CD14-positive monocyte (primary cell): ENCODE data around the gene TTC28. TPM values are rescaled to one million over a fixed set of nuclear protein-coding genes. Genes with fewer than 3 reads are reported as not detected.
"Not testable (repeated sequence)": the region's sequence is repeated elsewhere in the genome, so short reads cannot be mapped to it uniquely, and the experiment has no call there.

Experiments
- DNase-seq, 3 donors: peaks; one replicate each; pipeline ENCODE4 v3.0.0-alpha.2; 2011 to 2022
- H2AFZ ChIP-seq: 2 replicates; pipeline ENCODE4 v1.6.0; 2012; ENCODE audit warnings: mild to moderate bottlenecking, low read depth, low read length, inconsistent platforms; ENCODE audit not compliant: insufficient read depth, poor library complexity, severe bottlenecking
- H3K27ac ChIP-seq, 2 donors: 1 replicate in 1 of 2; 2 replicates in 1 of 2; pipeline ENCODE4 v1.5.1; 2012 to 2013; ENCODE audit warnings: low read length in 2 of 2, control low read depth in 1 of 2, inconsistent platforms in 1 of 2, low read depth in 1 of 2, mild to moderate bottlenecking in 1 of 2
- H3K27me3 ChIP-seq, 2 donors: one replicate each; pipeline versions ENCODE4 v1.6.0 to v1.6.1; 2011 to 2013; ENCODE audit warnings: low read length in 2 of 2; ENCODE audit not compliant: control insufficient read depth in 2 of 2, insufficient read depth in 2 of 2
- H3K36me3 ChIP-seq, 2 donors: replicated peaks in 1 of 2; 1 replicate in 1 of 2; 2 replicates in 1 of 2; pipeline versions ENCODE4 v1.5.1 to v1.6.1; 2012 to 2013; ENCODE audit warnings: low read length in 2 of 2, control low read depth in 1 of 2, inconsistent platforms in 1 of 2, mild to moderate bottlenecking in 1 of 2; ENCODE audit not compliant: insufficient read depth in 2 of 2, control insufficient read depth in 1 of 2
- H3K4me1 ChIP-seq, 2 donors: 1 replicate in 1 of 2; 2 replicates in 1 of 2; pipeline versions ENCODE4 v1.5.1 to v1.6.1; 2012 to 2013; ENCODE audit warnings: low read length in 2 of 2, control low read depth in 1 of 2, inconsistent platforms in 1 of 2, mild to moderate bottlenecking in 1 of 2, moderate library complexity in 1 of 2; ENCODE audit not compliant: insufficient read depth in 2 of 2, control insufficient read depth in 1 of 2
- H3K4me2 ChIP-seq: replicated peaks from 2 replicates; pipeline ENCODE3; 2012; ENCODE audit warnings: low read length, moderate library complexity, mild to moderate bottlenecking; ENCODE audit not compliant: poor library complexity, severe bottlenecking; ENCODE audit errors: extremely low read depth
- H3K4me3 ChIP-seq, 3 experiments: fragments of 200-600 bp in 1 of 3; sonication (generic) in 1 of 3; replicated peaks in 1 of 3; 1 replicate in 2 of 3; 2 replicates in 1 of 3; pipeline ENCODE4 v1.5.1; 2011 to 2013; ENCODE audit warnings: low read length in 3 of 3, mild to moderate bottlenecking in 3 of 3, control low read depth in 2 of 3, low read depth in 2 of 3, inconsistent platforms in 1 of 3, moderate library complexity in 1 of 3
- H3K79me2 ChIP-seq: 2 replicates; pipeline ENCODE4 v1.6.0; 2012; ENCODE audit warnings: mild to moderate bottlenecking, control low read depth, inconsistent platforms, low read length, moderate library complexity; ENCODE audit not compliant: insufficient read depth
- H3K9ac ChIP-seq: 2 replicates; pipeline ENCODE4 v1.6.0; 2017; ENCODE audit warnings: low read length, mild to moderate bottlenecking; ENCODE audit not compliant: insufficient read depth, poor library complexity, severe bottlenecking
- H3K9me3 ChIP-seq, 2 donors: replicated peaks in 1 of 2; 1 replicate in 1 of 2; 2 replicates in 1 of 2; pipeline versions ENCODE4 v1.5.1 to v1.6.1; 2012 to 2013; ENCODE audit warnings: low read length in 2 of 2, control low read depth in 1 of 2; ENCODE audit not compliant: control insufficient read depth in 1 of 2, insufficient read depth in 1 of 2
- H4K20me1 ChIP-seq: 2 replicates; pipeline ENCODE4 v1.6.0; 2012; ENCODE audit warnings: mild to moderate bottlenecking, low read length, control low read depth, moderate library complexity; ENCODE audit not compliant: insufficient read depth
- H3K27ac Mint-ChIP-seq, 7 donors: one replicate each; pipeline ENCODE4 v1.8.0; 2020; ENCODE audit warnings: mild to moderate bottlenecking in 7 of 7, mixed read lengths in 7 of 7, moderate library complexity in 6 of 7, inconsistent platforms in 2 of 7
- H3K27me3 Mint-ChIP-seq, 3 donors: one replicate each; pipeline ENCODE4 v1.8.0; 2021 to 2022; ENCODE audit warnings: low read depth in 3 of 3, mild to moderate bottlenecking in 3 of 3, mixed read lengths in 3 of 3, moderate library complexity in 3 of 3, inconsistent platforms in 1 of 3
- H3K36me3 Mint-ChIP-seq, 2 donors: one replicate each; pipeline ENCODE4 v1.8.0; 2020; ENCODE audit warnings: mixed read lengths in 2 of 2, inconsistent platforms in 1 of 2, mild to moderate bottlenecking in 1 of 2
- H3K4me1 Mint-ChIP-seq: one replicate; pipeline ENCODE4 v1.8.0; 2020; ENCODE audit warnings: mild to moderate bottlenecking, mixed read lengths
- H3K4me3 Mint-ChIP-seq, 2 donors: one replicate each; pipeline ENCODE4 v1.8.0; 2020; ENCODE audit warnings: mild to moderate bottlenecking in 2 of 2, mixed read lengths in 2 of 2, moderate library complexity in 1 of 2
- H3K9me3 Mint-ChIP-seq, 7 donors: one replicate each; pipeline ENCODE4 v1.8.0; 2020 to 2022; ENCODE audit warnings: mixed read lengths in 7 of 7, mild to moderate bottlenecking in 6 of 7, moderate library complexity in 6 of 7, inconsistent platforms in 2 of 7
- WGBS: methylation state at CpG from one replicate; pipeline ENCODE4 v1.1.5; 2013; ENCODE audit warnings: missing lambda C conversion rate; ENCODE audit not compliant: insufficient coverage; 5-methylcytosine and 5-hydroxymethylcytosine counted together
- intact Hi-C, 2 donors: fragments of 100-400 bp; cut with micrococcal nuclease; formaldehyde crosslinking; loops; one replicate each; pipeline versions ENCODE4 v1.15.0 to v1.15.1; 2023
- polyA plus RNA-seq, 3 donors: library from polyadenylated mRNA; depleted of rRNA in 1 of 3; unstranded in 2 of 3; stranded (reverse) in 1 of 3; fragments of 300-500 nt in 2 of 3; fragments of >200 nt in 1 of 3; fragmentation: Illumina TruSeq in 2 of 3; gene quantifications; 1 replicate in 2 of 3; 2 replicates in 1 of 3; pipeline ENCODE4 v1.2.3, GENCODE V29; 2012 to 2021
- TF ChIP-seq, protein P1 (sequence below): fragments of 200-600 bp; IDR thresholded peaks from one replicate; pipeline ENCODE4 v1.8.0; 2022; ENCODE audit warnings: antibody characterized with exemption, mild to moderate bottlenecking

TTC28 gene
- polyA plus RNA-seq, 3 donors, result 0.24 to 0.61 TPM; not detected in 1

DNA sequence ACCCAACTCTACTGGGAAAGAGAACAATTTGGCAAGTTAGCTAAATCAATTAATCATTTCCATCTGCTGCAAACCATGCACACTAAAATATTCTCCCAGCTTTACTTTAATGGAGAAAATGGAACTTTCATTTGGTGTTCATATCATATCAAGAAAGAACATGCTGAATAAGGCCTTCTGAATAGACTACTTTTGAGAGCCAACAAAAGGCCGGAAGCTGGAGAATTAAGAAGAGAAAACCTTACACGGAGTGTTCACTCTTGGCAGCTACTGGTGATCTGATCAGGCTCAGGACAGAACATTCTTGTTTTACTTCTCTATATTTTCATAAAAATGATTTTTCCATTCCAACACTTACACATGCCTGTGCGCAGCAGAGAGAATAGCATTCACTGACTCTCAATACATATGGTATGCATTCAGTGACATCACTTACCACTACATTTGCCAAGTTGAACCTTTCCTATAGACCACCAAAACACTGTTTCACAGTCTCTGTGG is 165.3 kb downstream of the TTC28 start:
- Mint-ChIP-seq H3K36me3 (no peaks in the 10 kb centered on the region), H3K27ac (no peak overlapping the region), H3K9me3 (peaks cover 6 to 19% (median 10%) of the 10 kb centered on the region in 7 donors), H3K4me1 (no peaks in the 10 kb centered on the region), H3K4me3 (no peak overlapping the region), H3K27me3 (peaks cover 0 to 3% (median 3%) of the 10 kb centered on the region in 3 donors)
- no peak overlapping the region for H3K4me2 ChIP-seq
- no peaks in the 10 kb centered on the region for H4K20me1 ChIP-seq
- intact Hi-C loops, result no loop called here
- DNase-seq, result no peak
- H3K36me3 ChIP-seq, result no peaks in the 10 kb centered on the region
- TF ChIP-seq, protein P1, sequence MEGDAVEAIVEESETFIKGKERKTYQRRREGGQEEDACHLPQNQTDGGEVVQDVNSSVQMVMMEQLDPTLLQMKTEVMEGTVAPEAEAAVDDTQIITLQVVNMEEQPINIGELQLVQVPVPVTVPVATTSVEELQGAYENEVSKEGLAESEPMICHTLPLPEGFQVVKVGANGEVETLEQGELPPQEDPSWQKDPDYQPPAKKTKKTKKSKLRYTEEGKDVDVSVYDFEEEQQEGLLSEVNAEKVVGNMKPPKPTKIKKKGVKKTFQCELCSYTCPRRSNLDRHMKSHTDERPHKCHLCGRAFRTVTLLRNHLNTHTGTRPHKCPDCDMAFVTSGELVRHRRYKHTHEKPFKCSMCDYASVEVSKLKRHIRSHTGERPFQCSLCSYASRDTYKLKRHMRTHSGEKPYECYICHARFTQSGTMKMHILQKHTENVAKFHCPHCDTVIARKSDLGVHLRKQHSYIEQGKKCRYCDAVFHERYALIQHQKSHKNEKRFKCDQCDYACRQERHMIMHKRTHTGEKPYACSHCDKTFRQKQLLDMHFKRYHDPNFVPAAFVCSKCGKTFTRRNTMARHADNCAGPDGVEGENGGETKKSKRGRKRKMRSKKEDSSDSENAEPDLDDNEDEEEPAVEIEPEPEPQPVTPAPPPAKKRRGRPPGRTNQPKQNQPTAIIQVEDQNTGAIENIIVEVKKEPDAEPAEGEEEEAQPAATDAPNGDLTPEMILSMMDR, result no peak
- no peaks in the 10 kb centered on the region for H3K27me3 ChIP-seq
- 94% methylated on average over 3 of the region's 3 CpGs for WGBS
- no peak overlapping the region for H3K27ac ChIP-seq
- H2AFZ ChIP-seq, result no peak overlapping the region
- no peaks in the 10 kb centered on the region for H3K79me2 ChIP-seq
- H3K4me3 ChIP-seq, result no peak overlapping the region
- no peaks in the 10 kb centered on the region for H3K9me3 ChIP-seq
- no peak overlapping the region for H3K9ac ChIP-seq
- H3K4me1 ChIP-seq, result no peaks in the 10 kb centered on the region

DNA sequence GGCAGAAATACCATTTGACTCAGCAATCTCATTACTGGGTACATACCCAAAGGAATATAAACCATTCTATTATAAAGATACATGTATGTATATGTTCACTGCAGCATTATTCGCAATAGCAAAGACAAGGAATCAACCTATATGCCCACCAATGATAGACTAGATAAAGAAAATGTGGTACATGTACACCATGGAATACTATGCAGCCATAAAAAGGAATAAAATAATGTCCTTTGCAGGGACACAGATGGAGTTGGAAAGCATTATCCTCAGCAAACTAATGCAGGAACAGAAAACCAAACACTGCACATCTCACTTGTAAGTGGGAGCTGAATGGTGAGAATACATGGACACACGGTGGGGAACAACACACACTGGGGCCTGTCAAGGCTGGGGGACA is 167.3 kb downstream of the TTC28 start:
- H3K9me3 Mint-ChIP-seq, result peaks cover 10 to 26% (median 16%) of the 10 kb centered on the region in 7 donors
- H3K4me1 ChIP-seq, H3K36me3 ChIP-seq, H3K4me1 Mint-ChIP-seq, H4K20me1 ChIP-seq, H3K27ac Mint-ChIP-seq, H3K27ac ChIP-seq, H3K79me2 ChIP-seq, H3K9ac ChIP-seq, H3K27me3 ChIP-seq, DNase-seq, H2AFZ ChIP-seq, H3K4me3 ChIP-seq, intact Hi-C loops, H3K9me3 ChIP-seq, H3K27me3 Mint-ChIP-seq, H3K4me2 ChIP-seq, H3K4me3 Mint-ChIP-seq, H3K36me3 Mint-ChIP-seq: not testable (repeated sequence)
- no CpG with 5 or more reads among the region's 2 CpGs for WGBS
